ENCODE results near the gene CEACAM20. TPM values are rescaled to one million over a fixed set of nuclear protein-coding genes. Genes with fewer than 3 reads are reported as not detected.

CEACAM20 gene
- total RNA-seq, 3 donors from 2014 or later (not counting 1 experiment from before 2014, with no cell fraction given) = not detected

- 98% methylated on average over 2 of the region's 2 CpGs for WGBS (ENCODE audit: insufficient coverage)
- peaks cover 14 to 17% of the 10 kb centered on the region in 2 donors for H3K27me3 Mint-ChIP-seq (ENCODE audit: low read depth in 2 of 2)
- no peak overlapping the region for H3K4me3 Mint-ChIP-seq
- no peaks in the 10 kb centered on the region for H3K9me3 Mint-ChIP-seq
- H3K27ac ChIP-seq (ENCODE audit: low read length) = no peak overlapping the region
- no peak for TF ChIP-seq CTCF (IDR thresholded peaks at IDR 0.05)
- intact Hi-C loops (cut with micrococcal nuclease) = no loop called here
- DNase-seq (no peak), ATAC-seq (no peak)
- no peaks in the 10 kb centered on the region for H3K4me1 ChIP-seq (ENCODE audit: control insufficient read depth, insufficient read depth, low read length)
- H3K27ac Mint-ChIP-seq = no peak overlapping the region
- H3K27me3 ChIP-seq (ENCODE audit: control insufficient read depth, insufficient read depth, low read length) = no peaks in the 10 kb centered on the region
- no peaks in the 10 kb centered on the region for H3K9me3 ChIP-seq (ENCODE audit: control insufficient read depth, insufficient read depth, low read length)
- H3K36me3 ChIP-seq (ENCODE audit: control insufficient read depth, insufficient read depth, low read length) = no peaks in the 10 kb centered on the region
- H3K4me1 Mint-ChIP-seq = no peaks in the 10 kb centered on the region
- H3K4me3 ChIP-seq (ENCODE audit: low read length) = no peak overlapping the region
- H3K36me3 Mint-ChIP-seq = no peaks in the 10 kb centered on the region
Observed at GRCh38 chr19:44557933-44558332, 28.5 kb upstream of the CEACAM20 start.

GRCh38 chr19:44554641-44555246 is 25.3 kb upstream of the CEACAM20 start:
- Histone ChIP-seq H3K36me3 (ENCODE audit: control insufficient read depth, insufficient read depth, low read length) (no peaks in the 10 kb centered on the region), H3K27me3 (ENCODE audit: control insufficient read depth, insufficient read depth, low read length) (no peaks in the 10 kb centered on the region), H3K4me1 (ENCODE audit: control insufficient read depth, insufficient read depth, low read length) (no peaks in the 10 kb centered on the region), H3K27ac (ENCODE audit: low read length) (no peak overlapping the region), H3K4me3 (ENCODE audit: low read length) (no peak overlapping the region), H3K9me3 (ENCODE audit: control insufficient read depth, insufficient read depth, low read length) (no peaks in the 10 kb centered on the region)
- no peak overlapping the region for H3K4me3 Mint-ChIP-seq
- H3K36me3 Mint-ChIP-seq = no peaks in the 10 kb centered on the region
- H3K27me3 Mint-ChIP-seq (ENCODE audit: low read depth in 2 of 2) = peaks cover 9 to 13% of the 10 kb centered on the region in 2 donors
- ATAC-seq (no peak), DNase-seq (no peak)
- no peak overlapping the region for H3K27ac Mint-ChIP-seq
- no peaks in the 10 kb centered on the region for H3K9me3 Mint-ChIP-seq
- no peak for TF ChIP-seq CTCF (IDR thresholded peaks at IDR 0.05)
- intact Hi-C loops (cut with micrococcal nuclease) = no loop called here
- H3K4me1 Mint-ChIP-seq = no peaks in the 10 kb centered on the region
- WGBS (ENCODE audit: insufficient coverage) = 55% methylated on average over 2 of the region's 2 CpGs

- ATAC-seq = no peak
- intact Hi-C loops (cut with micrococcal nuclease) = no loop called here
Observed at GRCh38 chr19:44553478-44554171, 24.1 kb upstream of the CEACAM20 start.

More at GRCh38 chr19:44553478-44554171, 24.1 kb upstream of the CEACAM20 start:
- DNase-seq = no peak
- Histone ChIP-seq H3K4me1 (ENCODE audit: control insufficient read depth, insufficient read depth, low read length) (no peaks in the 10 kb centered on the region), H3K27me3 (ENCODE audit: control insufficient read depth, insufficient read depth, low read length) (no peaks in the 10 kb centered on the region), H3K27ac (ENCODE audit: low read length) (no peak overlapping the region), H3K4me3 (ENCODE audit: low read length) (no peak overlapping the region), H3K36me3 (ENCODE audit: control insufficient read depth, insufficient read depth, low read length) (no peaks in the 10 kb centered on the region), H3K9me3 (ENCODE audit: control insufficient read depth, insufficient read depth, low read length) (no peaks in the 10 kb centered on the region)
- Mint-ChIP-seq H3K27ac (no peak overlapping the region), H3K36me3 (no peaks in the 10 kb centered on the region), H3K9me3 (no peaks in the 10 kb centered on the region), H3K4me3 (no peak overlapping the region), H3K27me3 (ENCODE audit: low read depth in 2 of 2) (peaks cover 7 to 13% of the 10 kb centered on the region in 2 donors), H3K4me1 (no peaks in the 10 kb centered on the region)
- TF ChIP-seq CTCF (IDR thresholded peaks at IDR 0.05) = no peak
- 76% methylated on average over 6 of the region's 6 CpGs for WGBS (ENCODE audit: insufficient coverage)

Data from natural killer cell (primary cell).